ENCODE data around the gene SLC22A8.
"Not testable (repeated sequence)": the region's sequence is repeated elsewhere in the genome, so short reads cannot be mapped to it uniquely, and the experiment has no call there.

SLC22A8 gene

GRCh38 chr11:63015521-63016215 lies at the start of gene SLC22A8:
Gene SLC22A8, minus strand, starts transcription at chr11:63015841. Its CDS starts 883 bp downstream, at chr11:63014958.
- no peak for DNase-seq (ENCODE audit: low read depth)

DNA sequence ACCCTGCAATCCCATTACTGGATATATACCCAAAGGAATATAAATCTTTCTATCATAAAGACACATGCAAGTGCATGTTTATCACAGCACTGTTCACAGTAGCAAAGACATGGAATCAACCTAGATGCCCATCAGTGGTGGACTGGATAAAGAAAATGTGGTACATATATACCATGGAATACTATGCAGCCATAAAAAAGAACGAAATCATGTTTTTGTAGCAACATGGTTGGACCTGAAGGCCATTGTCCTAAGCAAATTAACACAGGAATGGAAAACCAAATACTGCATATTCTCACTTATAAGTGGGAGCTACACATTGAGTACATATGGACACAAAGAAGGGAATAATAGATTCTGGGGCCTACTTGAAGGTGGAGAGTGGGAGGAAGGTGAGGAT lies 30.6 kb upstream of the SLC22A8 start:
- DNase-seq (ENCODE audit: low read depth): not testable (repeated sequence)

DNA sequence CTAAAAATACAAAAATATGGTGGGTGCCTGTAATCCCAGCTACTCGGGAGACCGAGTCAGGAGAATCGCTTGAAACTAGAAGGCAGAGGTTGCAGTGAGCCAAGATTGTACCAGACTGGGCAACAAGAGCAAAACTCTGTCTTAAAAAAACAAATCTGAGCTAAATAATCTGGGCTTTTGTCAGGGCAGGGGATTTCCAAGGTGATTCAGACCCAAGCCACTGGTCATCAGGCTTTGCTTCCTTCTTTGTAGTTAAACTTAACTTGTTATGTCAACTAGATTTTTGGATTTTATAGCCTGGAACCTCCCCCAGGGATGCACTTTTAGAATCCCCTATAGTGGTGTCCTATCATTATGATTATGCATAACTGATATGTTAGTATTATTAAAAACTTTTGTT lies 27.0 kb upstream of the SLC22A8 start:
- no peak for DNase-seq (ENCODE audit: low read depth)

GRCh38 chr11:63032457-63032856 lies 16.8 kb upstream of the SLC22A8 start:
- no peak for DNase-seq (ENCODE audit: low read depth)

DNA sequence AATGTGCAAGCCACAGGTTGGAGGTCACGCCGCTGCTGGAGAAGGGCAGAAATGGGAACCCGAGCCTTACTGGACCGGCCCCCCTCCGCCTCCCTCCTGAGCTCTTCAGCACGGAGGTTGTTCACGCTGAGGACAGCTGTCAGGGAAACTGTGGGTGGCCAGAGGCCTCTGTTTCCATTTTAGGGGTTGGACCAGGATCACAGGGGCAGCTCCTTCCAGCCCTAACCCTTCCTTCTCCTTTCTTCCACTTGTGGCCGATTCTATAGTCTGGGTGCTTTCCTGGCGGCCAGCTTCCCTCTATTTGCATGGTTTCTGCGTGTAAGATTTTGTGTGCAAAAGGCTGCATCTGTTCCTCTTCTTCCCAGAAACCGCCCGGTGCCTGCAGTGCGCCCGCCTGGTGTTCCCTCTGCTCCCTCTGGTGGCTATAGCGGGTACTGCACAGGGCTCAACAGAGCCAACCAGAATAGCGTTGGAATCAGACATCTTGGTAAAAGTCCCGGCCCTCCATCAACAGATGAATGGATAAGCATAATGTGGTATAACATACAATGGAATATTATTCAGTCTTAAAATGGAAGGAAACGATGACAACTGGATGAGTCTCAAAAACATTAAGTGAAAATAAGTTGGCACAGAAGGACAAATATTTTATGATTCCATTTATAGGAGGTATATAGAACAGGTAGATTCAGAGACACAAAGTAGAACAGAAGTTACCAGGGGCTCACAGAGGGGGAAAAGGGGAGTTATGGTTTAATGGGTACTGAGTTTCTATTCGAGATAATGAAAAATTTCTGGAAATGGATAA lies 8.4 kb upstream of the SLC22A8 start:
- peak; percentile 78 for DNase-seq (ENCODE audit: low read depth)

GRCh38 chr11:63023222-63023814 lies 7.7 kb upstream of the SLC22A8 start:
- no peak for DNase-seq (ENCODE audit: low read depth)

DNA sequence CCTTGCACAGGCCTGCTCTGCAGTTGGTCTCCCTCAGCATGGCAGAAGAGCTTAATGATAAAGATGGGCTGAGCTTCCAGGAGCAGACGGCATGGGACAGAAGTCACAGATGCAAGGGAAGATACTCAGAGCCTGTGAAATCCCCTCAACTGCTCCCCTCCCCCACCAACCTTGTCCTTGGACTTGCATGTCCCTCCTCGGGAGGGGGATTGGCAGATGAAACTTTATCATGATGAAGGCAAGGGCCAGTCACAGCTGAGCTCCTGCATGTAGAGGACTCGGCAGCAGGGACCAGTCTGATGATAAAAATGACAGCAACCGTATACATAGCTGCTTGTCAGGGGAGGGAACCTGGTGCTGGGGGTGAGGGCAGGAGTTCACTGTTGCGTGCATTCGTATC lies 6.8 kb upstream of the SLC22A8 start:
- DNase-seq (ENCODE audit: low read depth): no peak

GRCh38 chr11:63020671-63021291 lies 5.1 kb upstream of the SLC22A8 start:
- DNase-seq (ENCODE audit: low read depth): peak; percentile 21

DNA sequence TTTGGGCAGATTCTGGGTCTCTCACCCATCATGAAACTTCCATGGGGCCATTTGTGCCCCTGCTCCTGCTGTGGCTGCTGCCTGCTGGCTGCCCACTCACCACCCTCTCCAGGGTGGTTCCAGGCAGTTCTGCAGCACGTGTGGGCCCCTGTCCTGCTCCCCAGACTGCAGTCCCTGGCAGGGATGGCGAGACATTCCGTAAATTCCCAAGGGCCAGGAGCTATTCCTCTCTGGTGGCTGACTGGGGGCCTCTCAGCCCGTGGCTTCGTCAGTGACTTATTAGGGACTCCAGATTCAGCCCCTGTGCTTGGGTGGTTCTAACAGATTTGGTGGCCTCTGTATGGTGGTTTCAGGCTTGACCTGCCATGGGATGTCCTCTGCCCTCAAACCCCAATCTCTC lies 3.9 kb upstream of the SLC22A8 start:
- no peak for DNase-seq (ENCODE audit: low read depth)

DNA sequence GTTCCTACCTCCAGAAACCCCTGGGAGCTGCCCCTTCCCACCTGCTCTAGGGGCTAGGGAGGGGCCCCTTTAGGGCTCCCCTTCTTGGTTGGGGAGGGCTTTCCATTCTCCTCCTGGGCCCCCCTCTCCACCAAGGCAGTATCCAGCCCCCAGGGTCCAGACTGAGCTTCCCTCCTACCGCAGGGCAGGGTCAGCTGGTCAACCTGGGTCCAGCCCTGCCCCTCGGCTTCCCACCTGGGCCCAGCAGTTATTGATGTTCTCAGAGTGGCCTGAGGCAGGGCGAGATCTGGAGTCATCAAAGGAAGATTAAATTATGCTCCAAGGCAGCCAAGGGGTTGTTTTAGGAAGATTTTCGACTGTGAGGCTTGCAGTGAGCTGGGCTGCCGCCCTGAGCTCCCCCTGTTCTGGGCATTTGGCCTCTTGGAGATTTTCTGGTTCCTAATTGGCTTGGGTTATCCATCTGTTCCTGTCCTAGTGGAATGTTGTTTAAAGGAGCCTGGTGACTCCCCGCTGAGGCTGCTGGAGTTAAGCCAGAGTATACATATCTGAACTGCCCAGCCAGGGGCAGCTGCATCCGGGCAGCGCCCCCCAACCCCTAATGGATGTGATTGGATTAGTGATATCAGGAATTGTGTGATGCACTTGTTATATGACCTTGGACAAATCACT lies 1.8 kb upstream of the SLC22A8 start:
- DNase-seq (ENCODE audit: low read depth): no peak

- DNase-seq (ENCODE audit: low read depth): no peak
Measured at GRCh38 chr11:63014408-63015055, 1.1 kb downstream of the SLC22A8 start.

GRCh38 chr11:63012839-63013238 lies 2.8 kb downstream of the SLC22A8 start:
- DNase-seq (ENCODE audit: low read depth): no peak

DNA sequence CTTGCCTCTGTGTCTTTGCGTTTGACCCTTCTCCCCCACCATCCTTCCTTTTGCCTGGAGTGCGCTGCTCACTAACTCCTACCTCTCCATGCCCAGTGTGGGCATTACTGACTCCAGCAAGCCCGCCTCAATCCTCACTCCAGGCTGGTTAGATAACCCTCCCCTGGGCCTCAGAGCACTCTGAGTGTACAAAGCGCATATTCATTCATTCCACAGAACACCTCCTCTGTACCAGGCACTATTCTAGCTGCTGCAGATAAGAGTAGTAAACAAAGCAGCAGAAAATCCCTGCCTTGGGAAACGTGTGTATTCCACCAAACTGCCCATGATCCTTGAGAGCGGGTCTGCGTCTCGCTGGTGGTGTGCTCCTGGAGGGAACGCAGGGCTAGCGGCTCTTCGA lies 3.2 kb downstream of the SLC22A8 start:
- no peak for DNase-seq (ENCODE audit: low read depth)

- DNase-seq (ENCODE audit: low read depth): no peak
Measured at GRCh38 chr11:63010934-63011439, 4.7 kb downstream of the SLC22A8 start.

GRCh38 chr11:63007920-63008319 lies 7.7 kb downstream of the SLC22A8 start:
- no peak for DNase-seq (ENCODE audit: low read depth)

DNA sequence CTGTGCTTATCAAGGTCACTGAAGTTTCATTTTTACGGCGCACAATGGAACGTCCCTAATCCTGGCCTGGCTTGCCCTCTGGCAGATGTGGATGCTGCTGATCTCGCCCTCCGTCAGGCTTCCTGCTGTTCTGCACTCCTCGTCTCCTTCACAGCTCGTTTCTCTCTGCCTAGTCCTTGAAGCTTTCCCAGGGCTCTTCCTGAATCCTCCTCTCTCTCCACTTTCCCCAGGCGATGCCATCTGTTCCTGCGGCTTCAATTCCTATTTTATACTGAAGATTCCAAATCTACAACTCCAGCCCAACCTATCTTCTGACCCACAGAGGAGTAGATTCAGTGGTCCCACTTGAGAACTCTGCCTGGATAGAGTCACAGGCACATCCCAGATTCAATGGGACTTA lies 14.2 kb downstream of the SLC22A8 start:
- no peak for DNase-seq (ENCODE audit: low read depth)

- no peak for DNase-seq (ENCODE audit: low read depth)
Measured at GRCh38 chr11:62999649-63000048, 16.0 kb downstream of the SLC22A8 start.

DNA sequence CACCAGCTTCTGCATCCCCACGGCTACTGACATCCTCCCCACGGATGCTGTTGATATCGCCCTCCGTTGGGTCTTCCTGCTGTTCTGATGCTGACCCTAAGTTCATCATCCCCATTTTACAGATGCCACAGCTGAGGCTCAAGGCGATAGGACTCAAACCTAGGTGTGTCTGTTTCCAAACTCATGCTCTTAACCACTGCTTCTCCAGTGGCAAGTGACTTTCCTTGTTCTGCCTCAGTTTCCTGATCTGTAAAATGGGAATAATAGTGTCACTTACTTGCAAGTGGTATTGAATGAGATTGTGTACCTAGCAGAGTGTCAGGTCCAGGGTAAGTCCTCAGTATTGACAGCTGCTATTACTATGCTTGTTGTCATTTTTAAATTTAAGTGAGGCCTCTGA lies 16.5 kb downstream of the SLC22A8 start:
- DNase-seq (ENCODE audit: low read depth): no peak

GRCh38 chr11:62996271-62996670 lies 19.4 kb downstream of the SLC22A8 start:
- no peak for DNase-seq (ENCODE audit: low read depth)

- no peak for DNase-seq (ENCODE audit: low read depth)
Measured at GRCh38 chr11:62994775-62995174, 20.9 kb downstream of the SLC22A8 start.

DNA sequence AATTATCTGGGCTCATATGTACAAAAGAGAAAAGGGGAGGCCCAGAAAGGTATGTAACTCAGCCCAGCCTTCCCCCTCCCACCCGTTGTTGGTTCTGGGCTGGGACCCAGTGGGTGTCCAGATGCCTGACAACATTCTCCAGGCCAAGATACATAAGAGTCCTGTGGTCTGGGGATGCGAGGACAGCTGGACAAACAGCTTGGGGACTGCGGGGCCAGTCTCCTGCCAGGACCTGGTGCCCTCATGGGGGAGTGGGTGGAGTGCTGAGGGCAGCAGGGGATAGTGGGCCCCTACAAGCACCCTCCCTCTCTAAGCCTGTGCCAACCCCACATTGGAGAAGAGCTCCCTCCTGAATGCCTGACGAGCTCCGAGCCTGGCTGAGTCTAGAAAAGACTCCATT lies 27.4 kb downstream of the SLC22A8 start:
- no peak for DNase-seq (ENCODE audit: low read depth)

All from stimulated activated CD8-positive, alpha-beta memory T cell treated with anti-CD3 and anti-CD28 coated beads, Interleukin-7, amount 100 ng/mL, for 24 hours (primary cell).